Activated T-helper 17 cell treated with anti-CD3 and anti-CD28 coated beads, Interleukin-2, amount 50 U/mL, for 72 hours (primary cell): ENCODE results near the gene ANKS1A. TPM values are rescaled to one million over a fixed set of nuclear protein-coding genes. Genes with fewer than 3 reads are reported as not detected.
"Not testable (repeated sequence)": the region's sequence is repeated elsewhere in the genome, so short reads cannot be mapped to it uniquely, and the experiment has no call there.

Experiments
- ATAC-seq: fragments of 150-1000 bp; cut with Tn5 transposase; replicated peaks from 2 replicates; pipeline ENCODE4 v1.10.0; 2021; ENCODE audit warnings: mild to moderate bottlenecking, moderate library complexity
- H3K27ac Mint-ChIP-seq: one replicate; pipeline ENCODE4 v1.8.0; 2022; ENCODE audit warnings: mixed read lengths
- H3K27me3 Mint-ChIP-seq: one replicate; pipeline ENCODE4 v1.8.0; 2022; ENCODE audit warnings: mixed read lengths
- H3K36me3 Mint-ChIP-seq: one replicate; pipeline ENCODE4 v1.8.0; 2022; ENCODE audit warnings: low read depth, mild to moderate bottlenecking, mixed read lengths
- H3K4me1 Mint-ChIP-seq: one replicate; pipeline ENCODE4 v1.8.0; 2022; ENCODE audit warnings: mixed read lengths
- H3K4me3 Mint-ChIP-seq: one replicate; pipeline ENCODE4 v1.8.0; 2022; ENCODE audit warnings: mild to moderate bottlenecking, mixed read lengths
- H3K9me3 Mint-ChIP-seq: one replicate; pipeline ENCODE4 v1.8.0; 2022; ENCODE audit warnings: mixed read lengths
- total RNA-seq, 2 donors: library from RNA; stranded (reverse); gene quantifications; one replicate each; pipeline ENCODE4 v1.2.3, GENCODE V29; 2022

ANKS1A gene
- total RNA-seq, 2 donors from 2014 or later, result 7.7 to 8.8 TPM

DNA sequence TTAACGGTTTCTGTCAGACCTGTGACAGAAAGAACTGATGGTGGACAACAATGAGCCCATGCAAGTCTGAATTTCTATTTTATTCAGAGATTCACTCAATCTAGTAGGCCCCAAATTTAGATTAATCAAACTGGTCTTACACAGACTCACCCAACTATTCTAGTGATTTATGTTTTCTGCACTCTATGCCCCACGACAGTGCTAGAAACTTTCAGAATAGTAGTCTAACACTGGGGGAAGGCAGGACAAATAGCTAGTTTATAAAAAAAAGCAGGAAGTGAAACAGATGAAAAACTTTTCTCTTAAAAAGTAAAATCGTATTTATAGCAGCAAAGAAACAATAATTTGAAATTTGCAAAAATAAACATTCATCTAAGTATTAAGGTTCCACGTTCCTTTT lies 247.1 kb downstream of the ANKS1A start:
- no peak for ATAC-seq
- H3K27ac Mint-ChIP-seq, result no peak overlapping the region
- H3K4me1 Mint-ChIP-seq, result peaks cover 5% of the 10 kb centered on the region
- H3K4me3 Mint-ChIP-seq, result no peak overlapping the region
- H3K27me3 Mint-ChIP-seq, result peaks cover 18% of the 10 kb centered on the region
- H3K9me3 Mint-ChIP-seq, result no peaks in the 10 kb centered on the region
- no peaks in the 10 kb centered on the region for H3K36me3 Mint-ChIP-seq

- not testable (repeated sequence) for H3K4me1 Mint-ChIP-seq, H3K27ac Mint-ChIP-seq
Observed at GRCh38 chr6:35138191-35138590, 249.1 kb downstream of the ANKS1A start.

GRCh38 chr6:35139470-35139869 lies 250.4 kb downstream of the ANKS1A start:
- ATAC-seq, result no peak
- Mint-ChIP-seq H3K4me3 (no peak overlapping the region), H3K27me3 (peaks cover 19% of the 10 kb centered on the region), H3K9me3 (no peaks in the 10 kb centered on the region), H3K27ac (no peak overlapping the region), H3K4me1 (peaks cover 5% of the 10 kb centered on the region), H3K36me3 (no peaks in the 10 kb centered on the region)

More at GRCh38 chr6:35138191-35138590, 249.1 kb downstream of the ANKS1A start:
- not testable (repeated sequence) for H3K36me3 Mint-ChIP-seq, ATAC-seq, H3K4me3 Mint-ChIP-seq, H3K9me3 Mint-ChIP-seq
- H3K27me3 Mint-ChIP-seq, result peaks cover 19% of the 10 kb centered on the region

GRCh38 chr6:35139924-35140638 lies 251.0 kb downstream of the ANKS1A start:
- peak overlapping the region; percentile 42 for H3K4me3 Mint-ChIP-seq
- ATAC-seq, result peak; percentile 26
- H3K4me1 Mint-ChIP-seq, result peaks cover 5% of the 10 kb centered on the region
- no peaks in the 10 kb centered on the region for H3K9me3 Mint-ChIP-seq
- H3K36me3 Mint-ChIP-seq, result no peaks in the 10 kb centered on the region
- H3K27me3 Mint-ChIP-seq, result peaks cover 19% of the 10 kb centered on the region
- no peak overlapping the region for H3K27ac Mint-ChIP-seq

GRCh38 chr6:35140639-35141006 lies 251.6 kb downstream of the ANKS1A start:
- no peak for ATAC-seq
- H3K4me1 Mint-ChIP-seq, result peaks cover 5% of the 10 kb centered on the region
- H3K27me3 Mint-ChIP-seq, result peaks cover 19% of the 10 kb centered on the region
- no peaks in the 10 kb centered on the region for H3K9me3 Mint-ChIP-seq
- H3K4me3 Mint-ChIP-seq, result peak overlapping the region; percentile 42
- no peaks in the 10 kb centered on the region for H3K36me3 Mint-ChIP-seq
- no peak overlapping the region for H3K27ac Mint-ChIP-seq

Other genes with a start within 250 kb of the ANKS1A start
- 10 to 100 TPM; 58.2 to 65.8 TPM for gene ILRUN, start 192.5 kb upstream of the ANKS1A start, total RNA-seq
- gene SNRPC, start 131.8 kb upstream of the ANKS1A start, total RNA-seq, result 100 to 1,000 TPM in 1 of 2 donors, 10 to 100 TPM in 1; 97.3 to 169 TPM
- gene BLTP3A, start 97.2 kb upstream of the ANKS1A start, total RNA-seq, result 10 to 100 TPM in 1 of 2 donors, 1 to 10 TPM in 1; 8.7 to 11.5 TPM
- gene TAF11, start 1.2 kb upstream of the ANKS1A start, total RNA-seq, result 10 to 100 TPM; 28.7 to 30.0 TPM